GM12865 (cell line): ENCODE measurements around the gene ZNF224.

Source experiments
- DNase-seq: peaks from one replicate; pipeline ENCODE4 v3.0.0; 2010; ENCODE audit warnings: low read depth
- H3K4me3 ChIP-seq: 2 replicates; pipeline ENCODE4 v1.5.1; 2011; ENCODE audit warnings: mild to moderate bottlenecking, low read depth, low read length, control low read depth
- TF ChIP-seq, protein P1 (sequence below): IDR thresholded peaks from 2 replicates; pipeline ENCODE4 v1.5.1; 2011; ENCODE audit warnings: low read length, control low read depth, low read depth, inconsistent platforms; ENCODE audit not compliant: insufficient read depth; ENCODE audit errors: missing control alignments

The ZNF224 gene

DNA sequence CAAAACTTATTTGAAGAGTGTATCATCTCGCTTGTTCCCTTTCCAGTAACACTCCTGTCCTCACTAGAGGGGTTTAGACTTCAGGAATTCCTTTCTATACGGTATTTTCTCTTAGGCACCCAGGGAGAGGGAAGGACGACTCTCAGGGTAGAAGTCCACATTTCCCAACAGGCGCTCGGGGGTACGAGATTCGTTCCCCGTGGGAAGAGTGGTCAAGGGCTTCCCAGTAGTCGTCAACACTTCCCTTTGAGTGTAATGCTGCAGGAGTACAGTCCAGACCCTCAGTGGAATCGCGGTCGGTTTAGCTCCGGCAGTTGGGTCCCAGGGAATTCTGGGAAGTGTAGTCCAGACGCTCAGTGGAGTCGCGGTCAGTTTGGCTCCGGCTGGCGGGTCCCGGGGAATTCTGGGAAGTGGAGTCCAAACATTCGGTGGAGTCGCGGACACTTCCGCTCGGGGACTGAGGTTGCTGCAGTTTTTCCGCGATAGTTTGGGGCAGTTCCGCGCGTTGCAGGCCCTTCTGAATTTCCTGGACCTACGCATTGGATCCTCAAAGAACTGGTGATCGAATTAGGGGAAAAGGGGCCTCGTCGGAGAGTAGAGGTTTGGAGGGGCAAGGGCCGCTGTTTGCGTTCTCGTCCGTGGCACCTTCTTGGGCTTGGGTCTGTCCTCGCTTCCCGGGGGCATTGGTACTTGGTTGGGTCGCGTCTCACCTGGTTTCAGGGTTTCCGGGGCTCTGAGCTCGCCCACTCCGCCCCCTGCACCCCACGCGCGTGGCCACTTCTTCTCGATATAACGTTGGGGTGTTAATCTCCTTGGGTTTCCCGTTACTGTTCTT is at the start of gene ZNF224:
Gene ZNF224, plus strand, starts transcription at position 431 of the 835 bp plus-strand sequence. CDS start 3,513 bp downstream, outside the sequence.
- H3K4me3 ChIP-seq: peak within 1 kb of the TSS; percentile 89
- DNase-seq: peak; percentile 94
- TF ChIP-seq, protein P1, sequence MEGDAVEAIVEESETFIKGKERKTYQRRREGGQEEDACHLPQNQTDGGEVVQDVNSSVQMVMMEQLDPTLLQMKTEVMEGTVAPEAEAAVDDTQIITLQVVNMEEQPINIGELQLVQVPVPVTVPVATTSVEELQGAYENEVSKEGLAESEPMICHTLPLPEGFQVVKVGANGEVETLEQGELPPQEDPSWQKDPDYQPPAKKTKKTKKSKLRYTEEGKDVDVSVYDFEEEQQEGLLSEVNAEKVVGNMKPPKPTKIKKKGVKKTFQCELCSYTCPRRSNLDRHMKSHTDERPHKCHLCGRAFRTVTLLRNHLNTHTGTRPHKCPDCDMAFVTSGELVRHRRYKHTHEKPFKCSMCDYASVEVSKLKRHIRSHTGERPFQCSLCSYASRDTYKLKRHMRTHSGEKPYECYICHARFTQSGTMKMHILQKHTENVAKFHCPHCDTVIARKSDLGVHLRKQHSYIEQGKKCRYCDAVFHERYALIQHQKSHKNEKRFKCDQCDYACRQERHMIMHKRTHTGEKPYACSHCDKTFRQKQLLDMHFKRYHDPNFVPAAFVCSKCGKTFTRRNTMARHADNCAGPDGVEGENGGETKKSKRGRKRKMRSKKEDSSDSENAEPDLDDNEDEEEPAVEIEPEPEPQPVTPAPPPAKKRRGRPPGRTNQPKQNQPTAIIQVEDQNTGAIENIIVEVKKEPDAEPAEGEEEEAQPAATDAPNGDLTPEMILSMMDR: no peak

GRCh38 chr19:44050740-44051649 is 43.2 kb upstream of the ZNF224 start:
- no peak for DNase-seq
- no peak overlapping the region for H3K4me3 ChIP-seq
- TF ChIP-seq, protein P1: no peak

GRCh38 chr19:44051650-44052402 is 42.3 kb upstream of the ZNF224 start, which contains the start of gene ZNF223:
Gene ZNF223 (plus strand): TSS chr19:44052036. CDS start chr19:44055177, 3,141 bp downstream.
- peak; percentile 1 for DNase-seq
- TF ChIP-seq, protein P1: no peak
- H3K4me3 ChIP-seq: no peak within 1 kb of the TSS

- no peak overlapping the region for H3K4me3 ChIP-seq
- DNase-seq: no peak
- TF ChIP-seq, protein P1: no peak
Measured at GRCh38 chr19:44055870-44056269, 38.3 kb upstream of the ZNF224 start.

GRCh38 chr19:44059229-44059628 is 34.9 kb upstream of the ZNF224 start:
- no peak for DNase-seq
- TF ChIP-seq, protein P1: no peak
- no peak overlapping the region for H3K4me3 ChIP-seq

DNA sequence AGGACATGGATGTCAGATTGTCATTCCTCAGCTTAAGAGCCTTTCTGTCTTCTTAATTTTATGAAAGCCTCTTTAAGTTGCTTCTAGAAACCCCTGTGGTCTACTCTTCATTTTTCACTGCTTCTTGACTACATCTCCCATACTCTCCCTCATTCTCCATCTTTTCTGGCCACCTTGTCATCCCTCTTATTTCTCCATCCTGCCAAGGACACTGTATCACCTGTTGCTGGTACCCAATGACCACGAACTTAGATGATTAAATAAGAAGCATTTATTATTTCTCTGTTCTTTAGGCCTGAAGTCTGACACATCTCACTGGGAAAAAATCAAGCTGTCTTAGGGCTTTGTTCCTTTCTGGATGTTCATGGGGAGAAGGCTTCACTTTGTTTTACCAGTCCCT is 33.1 kb upstream of the ZNF224 start:
- no peak overlapping the region for H3K4me3 ChIP-seq
- DNase-seq: no peak
- TF ChIP-seq, protein P1: no peak
